Parathyroid adenoma (tissue), 2 donors: ENCODE results near the gene SOX15.

Experiments used
- H2AFZ ChIP-seq: fragments of 300-600 bp; sonication (generic); one replicate; pipeline ENCODE4 v1.7.0; 2017; ENCODE audit warnings: antibody characterized with exemption, mild to moderate bottlenecking
- H3K27ac ChIP-seq: fragments of 300-600 bp; sonication (generic); one replicate; pipeline ENCODE4 v1.7.0; 2017
- H3K27me3 ChIP-seq: fragments of 300-600 bp; sonication (generic); one replicate; pipeline ENCODE4 v1.7.0; 2017; ENCODE audit warnings: low read length; ENCODE audit not compliant: control insufficient read depth, insufficient read depth
- H3K36me3 ChIP-seq: fragments of 300-600 bp; sonication (generic); one replicate; pipeline ENCODE4 v1.7.0; 2017; ENCODE audit warnings: low read length; ENCODE audit not compliant: control insufficient read depth, insufficient read depth
- H3K4me1 ChIP-seq: fragments of 300-600 bp; sonication (generic); one replicate; pipeline ENCODE4 v1.7.0; 2017; ENCODE audit warnings: control low read depth
- H3K4me2 ChIP-seq: fragments of 300-600 bp; sonication (generic); one replicate; pipeline ENCODE4 v1.7.0; 2017; ENCODE audit warnings: low read length
- H3K4me3 ChIP-seq: fragments of 300-600 bp; sonication (generic); one replicate; pipeline ENCODE4 v1.7.0; 2017; ENCODE audit warnings: low read depth, low read length
- H3K79me2 ChIP-seq: fragments of 300-600 bp; sonication (generic); one replicate; pipeline ENCODE4 v1.7.0; 2017; ENCODE audit warnings: control low read depth
- H3K9ac ChIP-seq: fragments of 300-600 bp; sonication (generic); one replicate; pipeline ENCODE4 v1.7.0; 2017; ENCODE audit warnings: mild to moderate bottlenecking
- H3K9me3 ChIP-seq: fragments of 300-600 bp; sonication (generic); one replicate; pipeline ENCODE4 v1.7.0; 2017; ENCODE audit warnings: low read length; ENCODE audit not compliant: control insufficient read depth
- CTCF ChIP-seq: fragments of 300-600 bp; sonication (generic); IDR thresholded peaks from one replicate; pipeline ENCODE4 v1.7.0; 2017; ENCODE audit warnings: antibody characterized with exemption, mild to moderate bottlenecking
- donor health status: primary hyperparathyroidism.

Gene SOX15

DNA sequence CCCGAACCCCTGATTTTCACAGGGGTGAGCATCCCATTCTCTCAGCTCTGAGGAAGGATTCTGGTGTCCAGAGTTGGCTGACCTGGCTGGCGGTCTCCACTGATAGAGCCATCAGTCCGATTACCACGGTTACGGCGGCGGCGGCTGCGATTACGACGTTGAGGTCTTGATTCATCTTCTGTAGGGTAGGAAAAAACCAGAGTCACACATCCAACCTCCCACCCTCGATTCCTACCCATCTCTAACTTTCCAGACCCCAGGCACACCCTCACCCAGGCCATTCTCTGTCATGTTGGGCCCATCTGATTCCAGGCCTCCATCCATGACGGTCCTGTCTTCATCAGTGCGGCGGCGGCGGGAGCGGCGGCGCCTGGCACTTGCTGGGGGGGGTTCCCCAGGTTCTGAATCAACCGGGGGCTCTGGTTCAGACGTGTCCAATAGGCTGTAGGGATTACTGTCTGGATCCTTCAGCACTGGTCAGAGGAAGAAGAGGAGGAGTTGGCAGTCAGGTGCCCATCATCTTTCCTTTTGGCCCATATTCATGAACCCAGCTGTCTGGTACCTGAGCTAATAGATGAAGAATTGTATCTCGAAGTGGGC, 2.6 kb upstream of the SOX15 start:
- Histone ChIP-seq H3K9me3 (no peaks in the 10 kb centered on the region), H3K27ac (no peak overlapping the region), H3K4me3 (no peak overlapping the region), H3K4me1 (peaks cover 4% of the 10 kb centered on the region), H3K36me3 (no peaks in the 10 kb centered on the region), H3K4me2 (no peak overlapping the region), H3K9ac (no peak overlapping the region), H2AFZ (no peak overlapping the region), H3K79me2 (no peaks in the 10 kb centered on the region), H3K27me3 (no peaks in the 10 kb centered on the region)
- TF ChIP-seq CTCF, result no peak

DNA sequence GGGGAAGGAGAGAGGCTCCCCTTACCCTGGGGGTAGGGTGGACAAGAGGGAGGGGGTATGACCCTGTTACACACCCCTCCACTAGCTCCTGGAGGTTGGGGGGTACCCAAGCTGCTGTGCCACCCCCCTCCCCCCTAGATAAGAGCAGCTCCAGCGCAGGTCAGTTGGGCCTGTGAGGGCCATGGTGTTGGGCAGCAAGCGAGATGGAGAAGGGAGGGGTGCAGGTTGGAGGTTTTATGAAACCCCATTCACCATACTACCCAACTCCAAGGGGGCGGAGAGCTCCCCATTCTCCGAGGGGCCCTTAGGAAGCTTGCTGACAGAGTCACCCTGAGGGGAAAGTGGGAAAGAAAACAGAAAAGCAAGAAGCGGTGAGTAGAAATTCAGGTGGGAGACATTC, 1.7 kb upstream of the SOX15 start:
- Histone ChIP-seq H2AFZ (no peak overlapping the region), H3K4me2 (no peak overlapping the region), H3K27ac (no peak overlapping the region), H3K36me3 (no peaks in the 10 kb centered on the region), H3K27me3 (no peaks in the 10 kb centered on the region), H3K4me3 (no peak overlapping the region), H3K9ac (no peak overlapping the region), H3K4me1 (peaks cover 4% of the 10 kb centered on the region), H3K79me2 (no peaks in the 10 kb centered on the region), H3K9me3 (no peaks in the 10 kb centered on the region)
- no peak for TF ChIP-seq CTCF

DNA sequence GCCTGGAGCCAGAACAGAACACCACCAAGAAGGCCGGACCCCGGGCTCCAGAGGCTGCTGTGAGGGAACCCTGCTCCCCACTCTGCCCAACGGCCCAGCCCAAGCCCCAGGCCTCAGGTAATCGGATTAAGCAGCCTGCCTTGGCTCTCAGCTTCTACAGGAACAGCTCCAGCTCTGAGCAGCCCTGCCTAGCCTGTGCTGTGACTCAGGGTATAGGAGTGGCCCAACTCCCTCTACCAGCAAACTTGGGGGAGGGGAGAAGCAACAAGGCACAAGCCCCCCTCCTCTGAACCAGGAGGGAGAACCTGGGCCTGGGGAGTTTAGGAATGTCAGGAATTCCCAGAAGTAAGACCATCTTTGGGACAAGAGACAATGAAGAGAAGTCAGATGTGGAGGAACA, 849 bp upstream of the SOX15 start:
- Histone ChIP-seq H3K36me3 (no peaks in the 10 kb centered on the region), H3K9ac (no peak overlapping the region), H3K27me3 (no peaks in the 10 kb centered on the region), H2AFZ (no peak overlapping the region), H3K4me1 (peaks cover 4% of the 10 kb centered on the region), H3K4me2 (no peak overlapping the region), H3K27ac (no peak overlapping the region), H3K4me3 (no peak overlapping the region), H3K9me3 (no peaks in the 10 kb centered on the region), H3K79me2 (no peaks in the 10 kb centered on the region)
- TF ChIP-seq CTCF, result no peak

GRCh38 chr17:7589204-7589868, 558 bp downstream of the SOX15 start:
- H3K4me3 ChIP-seq, result no peak overlapping the region
- peak overlapping the region; percentile 0 for H3K27ac ChIP-seq
- H3K27me3 ChIP-seq, result no peaks in the 10 kb centered on the region
- peaks cover 5% of the 10 kb centered on the region for H3K79me2 ChIP-seq
- H3K9me3 ChIP-seq, result no peaks in the 10 kb centered on the region
- no peak overlapping the region for H3K4me2 ChIP-seq
- H3K4me1 ChIP-seq, result peaks cover 9% of the 10 kb centered on the region
- H3K36me3 ChIP-seq, result no peaks in the 10 kb centered on the region
- peak overlapping the region; percentile 81 for H2AFZ ChIP-seq
- H3K9ac ChIP-seq, result no peak overlapping the region
- TF ChIP-seq CTCF, result peak; percentile 92
